Muscle layer of duodenum (tissue), 2 donors: Measurements from ENCODE around the gene RSRP1.

Experiments used
- H3K27ac ChIP-seq: one replicate; pipeline ENCODE4 v1.7.0; 2013; ENCODE audit warnings: mild to moderate bottlenecking, low read length
- H3K27me3 ChIP-seq: one replicate; pipeline ENCODE4 v1.7.0; 2013; ENCODE audit warnings: low read depth, mild to moderate bottlenecking, control low read depth, low read length
- H3K36me3 ChIP-seq, 2 donors: one replicate each; pipeline ENCODE4 v1.7.0; 2013; ENCODE audit warnings: low read length in 2 of 2, control low read depth in 1 of 2, mild to moderate bottlenecking in 1 of 2; ENCODE audit not compliant: insufficient read depth in 2 of 2, control insufficient read depth in 1 of 2
- H3K4me1 ChIP-seq, 2 donors: one replicate each; pipeline ENCODE4 v1.7.0; 2013; ENCODE audit warnings: low read length in 2 of 2, mild to moderate bottlenecking in 2 of 2, control low read depth in 1 of 2, moderate library complexity in 1 of 2; ENCODE audit not compliant: insufficient read depth in 2 of 2, control insufficient read depth in 1 of 2
- H3K4me3 ChIP-seq, 2 donors: one replicate each; pipeline ENCODE4 v1.7.0; 2013; ENCODE audit warnings: low read length in 2 of 2, low read depth in 1 of 2, mild to moderate bottlenecking in 1 of 2
- H3K9me3 ChIP-seq, 2 donors: one replicate each; pipeline ENCODE4 v1.7.0; 2013; ENCODE audit warnings: low read length in 2 of 2, control low read depth in 1 of 2, mild to moderate bottlenecking in 1 of 2; ENCODE audit not compliant: control insufficient read depth in 1 of 2
- donor health status: healthy.

Gene RSRP1

DNA sequence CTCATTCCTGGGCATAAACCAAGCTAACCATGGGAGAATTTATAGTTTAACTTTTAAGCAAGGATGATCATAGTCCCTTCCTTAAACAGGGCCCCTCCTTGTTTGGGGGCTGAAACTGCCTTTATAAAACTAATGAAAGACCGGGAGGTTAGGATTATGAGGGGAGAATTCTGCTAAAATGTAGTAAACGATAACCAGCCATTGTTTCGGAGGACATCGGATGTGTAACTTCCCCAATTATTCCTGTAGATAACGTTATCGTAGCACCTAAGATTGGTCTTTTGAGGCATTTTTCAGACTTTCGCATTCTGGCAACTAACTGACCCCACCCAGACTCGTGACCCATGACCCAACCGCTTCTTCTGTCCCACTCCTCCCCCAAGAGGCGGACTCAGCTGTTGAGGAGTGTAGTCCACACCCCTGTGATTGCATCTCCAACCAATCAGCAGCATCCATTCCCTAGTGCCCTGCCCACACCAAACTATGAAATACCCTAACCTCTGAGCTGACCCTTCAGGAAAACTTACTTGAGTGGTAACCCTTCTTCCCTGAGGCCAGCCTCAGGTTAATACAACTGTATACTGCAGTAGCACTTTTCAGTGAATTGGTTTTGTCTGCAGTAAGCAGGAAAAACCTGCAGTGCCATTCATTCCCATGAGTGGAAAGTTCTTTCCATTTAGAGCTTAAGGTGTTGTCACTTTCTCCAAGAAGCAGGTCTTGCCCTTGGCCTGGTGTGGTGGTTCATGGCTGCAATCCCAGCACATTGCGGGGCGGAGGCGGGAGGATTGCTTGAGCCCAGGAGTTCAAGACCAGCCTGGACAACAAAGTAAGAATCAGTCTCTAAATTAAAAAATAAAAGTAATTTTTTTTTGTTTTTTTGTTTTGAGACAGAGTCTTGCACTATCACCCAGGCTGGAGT lies 14.1 kb downstream of the RSRP1 start:
- H3K4me1 ChIP-seq, result peaks cover 11 to 31% of the 10 kb centered on the region in 2 donors

DNA sequence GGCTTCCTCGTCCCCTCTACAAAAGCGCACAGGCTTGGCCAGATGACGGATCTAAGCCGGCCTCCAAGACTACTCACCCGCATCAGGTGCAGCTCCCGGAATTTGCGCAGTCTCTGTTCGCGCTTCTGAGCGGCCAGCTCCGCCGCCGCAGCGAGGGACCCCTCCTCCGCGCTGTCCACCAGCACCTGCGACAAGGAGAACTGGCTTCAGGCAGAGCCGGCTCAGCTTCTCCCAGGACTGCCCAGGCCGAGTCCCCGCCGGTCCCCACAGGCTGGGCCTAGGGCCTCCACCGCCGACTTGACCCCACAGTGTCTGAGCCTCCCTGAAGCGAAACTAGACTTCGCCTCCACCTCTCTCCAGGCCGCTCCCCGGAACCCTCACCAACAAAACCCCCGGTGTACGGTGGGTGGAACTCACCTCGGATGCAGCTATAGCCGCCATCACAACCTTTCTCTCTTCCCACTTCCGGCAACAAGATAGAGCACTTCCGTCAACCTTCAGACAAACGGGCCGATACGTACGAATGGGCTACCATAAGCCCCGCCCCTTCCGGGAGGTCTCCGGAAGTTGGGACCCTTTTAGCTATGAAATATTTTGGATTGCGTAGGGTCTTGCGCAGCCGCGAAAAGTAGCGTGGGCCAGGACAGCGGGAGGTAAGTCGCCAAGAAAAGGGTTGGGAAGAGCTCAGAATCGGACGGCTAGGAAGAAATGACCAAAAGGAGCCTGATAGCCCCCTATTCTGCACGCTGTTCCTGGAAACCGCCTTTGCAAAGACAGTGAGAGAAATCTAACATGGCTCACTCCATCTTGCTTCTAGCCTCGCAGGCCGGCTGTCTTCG lies 15.0 kb downstream of the RSRP1 start, which contains the start of gene SYF2:
Gene SYF2 (minus strand): TSS at position 476 of the 839 bp plus-strand sequence. CDS start 35 bp downstream, at position 441.
- Histone ChIP-seq H3K27me3 (no peaks in the 10 kb centered on the region), H3K9me3 (no peaks in the 10 kb centered on the region), H3K4me1 (peaks cover 11 to 31% of the 10 kb centered on the region in 2 donors), H3K27ac (peak within 1 kb of the TSS; percentile 99), H3K36me3 (peaks cover 30 to 36% of the 10 kb centered on the region in 2 donors), H3K4me3 (peak within 1 kb of the TSS; percentile 88 to 99)

More for the DNA sequence above, 14.1 kb downstream of the RSRP1 start:
- H3K4me3 ChIP-seq, result peak overlapping the region; percentile 88 to 99
- H3K27me3 ChIP-seq, result no peaks in the 10 kb centered on the region
- H3K27ac ChIP-seq, result peak overlapping the region; percentile 99
- H3K9me3 ChIP-seq, result no peaks in the 10 kb centered on the region
- H3K36me3 ChIP-seq, result peaks cover 21 to 27% of the 10 kb centered on the region in 2 donors

DNA sequence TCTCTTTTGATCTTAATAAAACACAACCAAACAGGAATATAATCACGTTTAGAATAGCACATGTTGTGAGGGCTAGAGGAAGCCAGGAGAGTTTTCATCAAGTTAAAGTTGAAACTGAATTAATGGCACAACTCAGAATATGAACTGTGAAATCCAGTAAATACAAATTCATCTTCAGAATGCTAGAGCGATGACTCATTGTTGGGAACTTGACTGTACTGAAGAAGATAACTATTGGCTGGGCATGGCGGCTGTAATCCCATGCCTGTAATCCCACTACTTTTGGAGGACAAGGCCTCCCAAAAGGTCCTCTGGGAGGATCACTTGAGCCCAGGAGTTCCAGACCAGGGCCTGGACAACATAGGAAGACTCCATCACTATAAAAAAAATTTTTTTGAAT lies 23.8 kb downstream of the RSRP1 start:
- H3K36me3 ChIP-seq, result peaks cover 44 to 73% of the 10 kb centered on the region in 2 donors
- no peaks in the 10 kb centered on the region for H3K27me3 ChIP-seq
- H3K4me1 ChIP-seq, result no peaks in the 10 kb centered on the region
- no peaks in the 10 kb centered on the region for H3K9me3 ChIP-seq
- H3K27ac ChIP-seq, result no peak overlapping the region
- H3K4me3 ChIP-seq, result no peak overlapping the region

DNA sequence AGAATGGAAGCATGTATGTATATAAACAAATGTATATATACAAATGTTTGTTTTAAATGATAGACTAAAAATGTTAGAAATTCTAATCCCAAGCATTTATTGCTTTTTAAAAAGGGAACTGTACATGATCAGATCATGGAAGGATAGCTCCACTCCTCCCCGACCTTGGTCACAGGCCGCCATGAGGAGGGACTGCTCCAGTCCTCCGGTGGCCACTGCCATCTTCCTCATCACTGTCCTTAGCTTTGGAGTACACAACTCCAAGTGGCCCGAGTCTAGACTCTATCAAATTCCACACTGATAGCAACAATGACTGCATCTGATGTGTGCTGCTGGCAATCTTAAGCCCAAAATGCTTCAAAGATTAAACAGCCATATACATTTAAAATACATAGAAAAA lies 24.6 kb downstream of the RSRP1 start:
- no peak overlapping the region for H3K4me3 ChIP-seq
- H3K27me3 ChIP-seq, result no peaks in the 10 kb centered on the region
- no peaks in the 10 kb centered on the region for H3K4me1 ChIP-seq
- H3K9me3 ChIP-seq, result no peaks in the 10 kb centered on the region
- H3K27ac ChIP-seq, result no peak overlapping the region
- H3K36me3 ChIP-seq, result peaks cover 36 to 65% of the 10 kb centered on the region in 2 donors

DNA sequence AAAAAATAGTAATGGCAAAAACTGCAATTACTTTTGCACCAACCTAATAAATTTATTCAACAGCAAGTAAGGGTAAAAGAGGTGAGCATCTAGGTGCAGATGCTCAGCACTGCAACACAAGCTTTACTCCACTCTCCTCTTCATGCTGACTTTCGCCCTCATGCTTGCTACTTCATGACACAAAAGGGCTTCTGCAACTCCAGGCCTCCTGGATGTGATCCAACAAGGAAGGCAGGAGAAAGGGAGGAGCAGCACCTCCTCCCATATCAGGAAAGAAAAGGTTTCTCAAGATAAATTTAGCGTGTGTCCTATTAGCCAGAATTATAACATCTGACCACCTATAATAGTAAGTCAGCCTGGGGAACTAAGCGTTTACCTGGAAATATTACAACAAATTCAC lies 26.6 kb downstream of the RSRP1 start:
- peaks cover 24 to 49% of the 10 kb centered on the region in 2 donors for H3K36me3 ChIP-seq

DNA sequence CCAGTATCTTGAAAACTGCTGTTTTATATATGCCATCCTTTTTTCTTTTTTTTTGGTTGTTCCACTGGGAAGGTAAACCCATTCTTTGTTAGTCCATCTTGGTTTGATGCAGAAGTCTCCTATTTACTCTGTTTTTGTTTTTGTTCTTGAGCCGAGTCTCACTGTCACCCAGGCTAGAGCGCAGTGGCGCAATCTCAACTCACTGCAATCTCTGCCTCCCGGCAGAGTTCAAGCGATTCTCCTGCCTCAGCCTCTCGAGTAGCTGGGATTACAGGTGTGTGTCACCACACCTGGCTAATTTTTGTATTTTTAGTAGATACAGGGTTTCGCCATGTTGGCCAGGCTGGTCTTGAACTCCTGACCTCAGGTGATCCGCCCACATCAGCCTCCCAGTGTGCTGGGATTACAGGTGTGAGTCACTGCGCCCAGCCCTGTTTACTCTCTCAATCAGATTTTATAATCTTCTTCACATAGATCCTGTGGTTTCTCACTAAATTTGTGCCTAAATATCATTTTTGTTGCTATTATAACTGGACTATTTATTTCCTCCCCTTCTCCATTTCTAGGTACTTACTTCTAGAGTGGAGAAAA lies 27.5 kb downstream of the RSRP1 start:
- H3K4me3 ChIP-seq, result no peak overlapping the region
- H3K9me3 ChIP-seq, result no peaks in the 10 kb centered on the region
- H3K4me1 ChIP-seq, result no peaks in the 10 kb centered on the region
- H3K36me3 ChIP-seq, result peaks cover 22 to 46% of the 10 kb centered on the region in 2 donors
- H3K27ac ChIP-seq, result no peak overlapping the region
- no peaks in the 10 kb centered on the region for H3K27me3 ChIP-seq

More for the DNA sequence above, 26.6 kb downstream of the RSRP1 start:
- H3K27ac ChIP-seq, result no peak overlapping the region
- no peak overlapping the region for H3K4me3 ChIP-seq
- no peaks in the 10 kb centered on the region for H3K9me3 ChIP-seq
- H3K4me1 ChIP-seq, result no peaks in the 10 kb centered on the region
- H3K27me3 ChIP-seq, result no peaks in the 10 kb centered on the region

DNA sequence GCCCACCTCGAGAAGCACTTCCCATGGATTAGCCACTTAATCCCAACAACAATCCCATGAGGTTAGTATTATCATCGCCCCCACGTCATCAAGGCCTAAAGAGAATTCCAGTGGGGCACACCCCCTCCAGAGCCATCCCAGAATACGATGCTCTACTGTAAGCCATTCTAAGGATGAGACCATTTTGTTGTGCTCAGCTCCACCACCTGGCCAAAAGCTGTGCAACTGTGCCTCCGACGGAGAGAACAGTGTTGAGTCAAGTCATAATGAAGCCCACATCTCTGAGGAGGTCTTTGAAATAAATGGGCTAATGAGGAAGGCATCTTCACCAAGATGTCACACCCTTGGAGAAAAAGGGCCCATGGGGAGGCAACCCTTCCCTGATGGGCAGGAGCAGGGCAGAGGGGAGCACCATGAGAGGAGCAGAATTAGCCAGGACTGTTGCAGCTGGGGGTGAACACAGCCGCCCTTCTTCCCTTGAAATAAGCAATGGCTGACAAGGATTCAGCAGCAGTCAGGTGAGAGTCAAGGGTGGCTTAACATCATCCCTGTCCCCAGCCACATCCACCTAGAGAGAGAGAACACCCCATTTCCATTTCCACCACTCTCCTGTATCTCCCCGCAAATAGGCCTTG lies 29.5 kb downstream of the RSRP1 start:
- Histone ChIP-seq H3K9me3 (no peaks in the 10 kb centered on the region), H3K36me3 (peaks cover 12 to 27% of the 10 kb centered on the region in 2 donors), H3K4me1 (no peaks in the 10 kb centered on the region), H3K27ac (no peak overlapping the region), H3K4me3 (no peak overlapping the region), H3K27me3 (no peaks in the 10 kb centered on the region)

DNA sequence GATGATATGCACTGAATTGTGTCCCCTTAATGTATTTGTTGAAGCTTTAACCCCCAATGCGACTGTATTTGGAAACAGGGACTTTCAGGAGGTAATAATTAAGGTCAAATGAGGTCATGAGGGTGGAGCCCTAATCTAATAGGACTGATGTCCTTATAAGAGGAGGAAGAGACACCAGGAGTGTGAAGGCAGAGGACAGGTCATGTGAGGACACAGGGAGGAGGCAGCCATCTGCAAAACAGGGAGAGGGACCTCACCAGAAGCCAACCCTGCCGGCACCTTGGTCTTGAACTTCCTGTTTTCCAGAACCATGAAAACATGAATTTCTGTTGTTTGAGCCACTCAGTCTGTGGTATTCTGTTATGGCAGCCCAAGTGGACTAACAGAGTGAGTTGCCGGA lies 30.2 kb downstream of the RSRP1 start:
- no peaks in the 10 kb centered on the region for H3K27me3 ChIP-seq

DNA sequence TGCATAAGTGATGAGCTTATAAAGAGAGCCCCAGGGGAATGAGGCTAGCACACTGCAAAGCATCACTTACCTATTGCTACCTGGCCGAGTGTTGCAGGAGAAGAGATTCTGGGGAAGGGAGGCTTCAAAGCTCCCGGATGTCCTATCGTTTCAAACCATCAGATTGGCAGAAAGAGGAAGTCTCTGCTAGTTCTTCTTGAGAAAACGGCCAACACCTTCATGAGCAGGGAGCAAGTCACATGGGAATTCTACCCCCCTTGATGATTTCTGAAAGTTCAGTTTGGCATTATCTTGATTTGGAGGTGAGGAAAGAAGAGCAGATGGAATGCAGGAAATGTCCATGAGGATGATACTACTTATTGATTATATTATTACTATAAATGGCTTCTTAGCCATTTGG lies 31.1 kb downstream of the RSRP1 start:
- Histone ChIP-seq H3K4me1 (no peaks in the 10 kb centered on the region), H3K4me3 (no peak overlapping the region), H3K27ac (no peak overlapping the region), H3K9me3 (no peaks in the 10 kb centered on the region), H3K27me3 (no peaks in the 10 kb centered on the region), H3K36me3 (peaks cover 4 to 11% of the 10 kb centered on the region in 2 donors)

More for the DNA sequence above, 30.2 kb downstream of the RSRP1 start:
- Histone ChIP-seq H3K4me3 (no peak overlapping the region), H3K36me3 (peaks cover 7 to 20% of the 10 kb centered on the region in 2 donors), H3K9me3 (no peaks in the 10 kb centered on the region), H3K4me1 (no peaks in the 10 kb centered on the region), H3K27ac (no peak overlapping the region)

DNA sequence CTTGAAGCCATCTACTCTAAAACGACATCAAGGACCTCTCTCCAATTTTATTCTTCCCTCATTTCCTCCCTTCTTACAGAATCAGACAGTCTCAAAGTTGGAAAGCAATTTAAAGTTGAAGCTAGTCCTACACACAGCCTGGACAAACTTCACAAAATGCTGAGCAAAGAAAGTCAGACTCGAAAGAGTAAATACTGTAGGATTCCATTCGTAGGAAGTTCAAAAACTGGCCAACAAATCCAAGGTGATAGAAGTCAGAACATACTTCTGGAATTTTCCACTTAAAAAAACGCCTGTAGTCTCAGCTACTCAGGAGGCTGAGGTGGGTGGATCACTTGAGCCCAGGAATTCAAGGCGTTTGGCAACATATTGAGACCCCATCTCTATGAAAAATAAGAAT lies 34.5 kb downstream of the RSRP1 start:
- no peaks in the 10 kb centered on the region for H3K36me3 ChIP-seq
- H3K9me3 ChIP-seq, result no peaks in the 10 kb centered on the region
- H3K27me3 ChIP-seq, result no peaks in the 10 kb centered on the region
- H3K27ac ChIP-seq, result no peak overlapping the region
- no peak overlapping the region for H3K4me3 ChIP-seq
- no peaks in the 10 kb centered on the region for H3K4me1 ChIP-seq
